Measurements from ENCODE around the gene HS3ST5. TPM values are rescaled to one million over a fixed set of nuclear protein-coding genes. Genes with fewer than 3 reads are reported as not detected.

The HS3ST5 gene
- total RNA-seq, 2 donors from 2014 or later: 0.31 to 2.0 TPM

- no peak overlapping the region for H3K27ac ChIP-seq (ENCODE audit: low read depth, low read length)
- H3K27me3 ChIP-seq (ENCODE audit: control insufficient read depth, insufficient read depth, low read length, poor library complexity, severe bottlenecking): no peaks in the 10 kb centered on the region
- no peak for TF ChIP-seq CTCF (conservative IDR thresholded peaks at IDR 0.05)
- H3K9me3 ChIP-seq (ENCODE audit: control insufficient read depth, low read length): no peaks in the 10 kb centered on the region
- H3K4me3 Mint-ChIP-seq: no peak overlapping the region
- H3K27ac Mint-ChIP-seq: no peak overlapping the region
- no peaks in the 10 kb centered on the region for H3K9me3 Mint-ChIP-seq
- H3K36me3 Mint-ChIP-seq (ENCODE audit: low read depth): no peaks in the 10 kb centered on the region
- no peaks in the 10 kb centered on the region for H3K4me1 ChIP-seq (ENCODE audit: control insufficient read depth, insufficient read depth, low read length)
- no peaks in the 10 kb centered on the region for H3K27me3 Mint-ChIP-seq (ENCODE audit: insufficient read depth)
- no peak overlapping the region for H3K4me3 ChIP-seq (ENCODE audit: low read length)
- no peak for DNase-seq
- peaks cover 10% of the 10 kb centered on the region for H3K4me1 Mint-ChIP-seq
- 86 to 94% methylated on average over 1 to 4 of the region's 4 CpGs for WGBS, 2 experiments (ENCODE audit: insufficient coverage in 1 of 2, insufficient read length in 1 of 2)
- H3K9ac ChIP-seq (ENCODE audit: extremely low read depth, low read length, poor library complexity, severe bottlenecking): no peak overlapping the region
- H3K36me3 ChIP-seq (ENCODE audit: control insufficient read depth, insufficient read depth, low read length): no peaks in the 10 kb centered on the region
These were observed 267.5 kb downstream of the HS3ST5 start for GRCh38 chr6:114075300-114075699.

- TF ChIP-seq CTCF (conservative IDR thresholded peaks at IDR 0.05): no peak
- Histone ChIP-seq H3K27ac (ENCODE audit: low read depth, low read length) (no peak overlapping the region), H3K4me1 (ENCODE audit: control insufficient read depth, insufficient read depth, low read length) (no peaks in the 10 kb centered on the region), H3K4me3 (ENCODE audit: low read length) (no peak overlapping the region), H3K27me3 (ENCODE audit: control insufficient read depth, insufficient read depth, low read length, poor library complexity, severe bottlenecking) (no peaks in the 10 kb centered on the region), H3K36me3 (ENCODE audit: control insufficient read depth, insufficient read depth, low read length) (no peaks in the 10 kb centered on the region), H3K9me3 (ENCODE audit: control insufficient read depth, low read length) (no peaks in the 10 kb centered on the region), H3K9ac (ENCODE audit: extremely low read depth, low read length, poor library complexity, severe bottlenecking) (no peak overlapping the region)
- Mint-ChIP-seq H3K36me3 (ENCODE audit: low read depth) (no peaks in the 10 kb centered on the region), H3K9me3 (no peaks in the 10 kb centered on the region), H3K4me1 (peaks cover 7% of the 10 kb centered on the region), H3K27ac (no peak overlapping the region), H3K4me3 (no peak overlapping the region), H3K27me3 (ENCODE audit: insufficient read depth) (no peaks in the 10 kb centered on the region)
- 89 to 100% methylated on average over 2 to 3 of the region's 3 CpGs for WGBS, 2 experiments (ENCODE audit: insufficient coverage in 1 of 2, insufficient read length in 1 of 2)
- DNase-seq: no peak
These were observed 274.1 kb downstream of the HS3ST5 start for GRCh38 chr6:114068771-114069170.

GRCh38 chr6:114068116-114068515 is 274.7 kb downstream of the HS3ST5 start:
- Histone ChIP-seq H3K9ac (ENCODE audit: extremely low read depth, low read length, poor library complexity, severe bottlenecking) (no peak overlapping the region), H3K4me1 (ENCODE audit: control insufficient read depth, insufficient read depth, low read length) (no peaks in the 10 kb centered on the region), H3K36me3 (ENCODE audit: control insufficient read depth, insufficient read depth, low read length) (no peaks in the 10 kb centered on the region), H3K27ac (ENCODE audit: low read depth, low read length) (no peak overlapping the region), H3K9me3 (ENCODE audit: control insufficient read depth, low read length) (no peaks in the 10 kb centered on the region), H3K4me3 (ENCODE audit: low read length) (no peak overlapping the region), H3K27me3 (ENCODE audit: control insufficient read depth, insufficient read depth, low read length, poor library complexity, severe bottlenecking) (no peaks in the 10 kb centered on the region)
- H3K27ac Mint-ChIP-seq: no peak overlapping the region
- no peak overlapping the region for H3K4me3 Mint-ChIP-seq
- peaks cover 7% of the 10 kb centered on the region for H3K4me1 Mint-ChIP-seq
- DNase-seq: no peak
- H3K9me3 Mint-ChIP-seq: no peaks in the 10 kb centered on the region
- 100% methylated on average over 2 of the region's 2 CpGs; no CpG with 5 or more reads in 1 of the 2 experiments for WGBS, 2 experiments (ENCODE audit: insufficient coverage in 1 of 2, insufficient read length in 1 of 2)
- TF ChIP-seq CTCF (conservative IDR thresholded peaks at IDR 0.05): no peak
- H3K36me3 Mint-ChIP-seq (ENCODE audit: low read depth): no peaks in the 10 kb centered on the region
- H3K27me3 Mint-ChIP-seq (ENCODE audit: insufficient read depth): no peaks in the 10 kb centered on the region

Measured in endodermal cell (in vitro differentiated cells).